Pons (tissue), 1 donor: ENCODE results near the gene SLITRK3.

Source experiments
- DNase-seq: peaks from one replicate; pipeline ENCODE4 v3.0.0-alpha.2; 2016; ENCODE audit warnings: low spot score

Gene SLITRK3, protein sequence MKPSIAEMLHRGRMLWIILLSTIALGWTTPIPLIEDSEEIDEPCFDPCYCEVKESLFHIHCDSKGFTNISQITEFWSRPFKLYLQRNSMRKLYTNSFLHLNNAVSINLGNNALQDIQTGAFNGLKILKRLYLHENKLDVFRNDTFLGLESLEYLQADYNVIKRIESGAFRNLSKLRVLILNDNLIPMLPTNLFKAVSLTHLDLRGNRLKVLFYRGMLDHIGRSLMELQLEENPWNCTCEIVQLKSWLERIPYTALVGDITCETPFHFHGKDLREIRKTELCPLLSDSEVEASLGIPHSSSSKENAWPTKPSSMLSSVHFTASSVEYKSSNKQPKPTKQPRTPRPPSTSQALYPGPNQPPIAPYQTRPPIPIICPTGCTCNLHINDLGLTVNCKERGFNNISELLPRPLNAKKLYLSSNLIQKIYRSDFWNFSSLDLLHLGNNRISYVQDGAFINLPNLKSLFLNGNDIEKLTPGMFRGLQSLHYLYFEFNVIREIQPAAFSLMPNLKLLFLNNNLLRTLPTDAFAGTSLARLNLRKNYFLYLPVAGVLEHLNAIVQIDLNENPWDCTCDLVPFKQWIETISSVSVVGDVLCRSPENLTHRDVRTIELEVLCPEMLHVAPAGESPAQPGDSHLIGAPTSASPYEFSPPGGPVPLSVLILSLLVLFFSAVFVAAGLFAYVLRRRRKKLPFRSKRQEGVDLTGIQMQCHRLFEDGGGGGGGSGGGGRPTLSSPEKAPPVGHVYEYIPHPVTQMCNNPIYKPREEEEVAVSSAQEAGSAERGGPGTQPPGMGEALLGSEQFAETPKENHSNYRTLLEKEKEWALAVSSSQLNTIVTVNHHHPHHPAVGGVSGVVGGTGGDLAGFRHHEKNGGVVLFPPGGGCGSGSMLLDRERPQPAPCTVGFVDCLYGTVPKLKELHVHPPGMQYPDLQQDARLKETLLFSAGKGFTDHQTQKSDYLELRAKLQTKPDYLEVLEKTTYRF

DNA sequence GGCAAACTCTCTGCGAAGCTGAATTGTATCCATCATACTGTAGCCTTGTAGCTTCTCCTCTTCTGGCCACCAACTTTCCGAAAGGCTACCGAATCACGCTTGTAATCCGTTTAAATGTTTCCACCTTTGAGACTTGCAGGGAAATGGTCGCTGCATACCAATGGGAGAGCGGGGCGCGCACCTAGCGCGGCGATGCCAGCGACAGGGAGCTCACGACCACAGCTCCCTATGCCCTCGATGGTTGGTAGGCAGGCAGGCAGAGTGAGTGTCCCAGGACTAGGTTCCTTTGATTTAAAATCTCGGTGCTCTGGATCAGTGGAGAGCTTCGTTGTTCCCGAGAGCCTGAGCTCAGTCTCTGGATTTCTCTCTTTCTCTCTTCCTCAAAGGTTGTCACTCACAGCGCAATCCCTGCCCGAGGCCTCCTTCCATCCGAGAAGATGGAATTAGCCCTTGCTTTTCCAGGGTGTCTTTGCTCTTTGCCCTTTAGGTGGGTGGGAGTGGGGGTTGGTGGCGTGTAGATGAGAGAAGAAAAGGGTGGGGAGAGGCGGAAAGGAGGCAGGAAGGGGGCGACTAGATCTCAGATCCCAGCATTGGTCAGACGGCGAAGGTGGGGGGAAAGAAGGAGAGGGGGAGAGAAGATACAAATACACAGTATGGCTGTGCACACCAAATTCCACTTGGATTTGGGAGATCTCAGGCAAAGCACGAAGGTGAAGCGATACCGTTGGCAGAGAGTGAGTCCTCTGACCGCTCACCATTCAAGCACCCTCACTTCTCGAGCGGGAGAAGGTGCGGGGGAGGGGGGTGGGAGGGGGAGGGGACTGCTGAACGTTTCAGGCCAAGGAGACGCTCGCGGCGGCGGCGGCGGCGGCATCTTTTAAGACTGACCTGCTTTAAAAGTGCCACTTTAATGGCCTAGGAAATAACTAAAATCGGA lies at the start of gene SLITRK3:
Gene SLITRK3, minus strand, starts transcription at position 745 of the 937 bp plus-strand sequence. CDS start 5,554 bp downstream, outside the sequence.
- no peak for DNase-seq

DNA sequence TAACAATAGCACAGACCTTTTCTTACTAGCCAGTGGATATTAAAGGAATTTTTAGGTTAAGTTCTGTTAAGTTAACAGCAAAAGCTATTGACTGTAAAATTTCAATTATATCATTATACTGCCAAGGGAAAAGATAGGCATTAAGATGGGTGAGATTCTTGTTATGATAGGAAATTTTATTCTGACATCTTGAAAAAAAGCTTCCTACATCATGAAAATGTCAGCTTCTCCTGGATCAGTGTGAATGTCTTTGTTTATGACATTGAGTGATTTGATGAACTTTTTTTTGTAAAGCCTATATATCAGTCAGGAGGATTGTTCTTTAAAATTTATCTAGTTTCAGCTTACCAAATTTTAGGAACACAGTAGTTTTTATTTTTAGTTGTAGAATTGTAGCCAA lies 47.4 kb upstream of the SLITRK3 start:
- DNase-seq: no peak

- no peak for DNase-seq
Measured at GRCh38 chr3:165233501-165234195, 37.5 kb upstream of the SLITRK3 start.

GRCh38 chr3:165225604-165226003 lies 29.4 kb upstream of the SLITRK3 start:
- no peak for DNase-seq

DNA sequence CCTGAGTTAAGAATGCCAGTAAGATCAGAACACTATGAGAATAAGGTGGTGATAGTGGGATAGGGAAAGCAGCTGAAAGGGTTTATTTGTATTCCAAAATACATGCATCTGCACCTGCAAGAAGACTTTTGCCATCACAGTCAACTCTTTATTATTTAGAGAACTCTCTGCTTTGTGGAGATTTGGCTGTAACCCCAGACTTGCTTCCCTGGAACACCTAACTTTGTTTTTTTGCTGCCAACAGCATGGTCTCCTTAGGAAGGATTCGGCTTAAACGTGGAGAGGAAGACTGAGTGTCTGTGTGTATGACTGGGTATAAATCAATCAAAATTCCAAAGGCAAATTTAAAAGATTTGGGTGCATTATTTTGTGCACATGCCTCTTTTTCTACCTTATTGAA lies 21.6 kb upstream of the SLITRK3 start:
- DNase-seq: no peak

DNA sequence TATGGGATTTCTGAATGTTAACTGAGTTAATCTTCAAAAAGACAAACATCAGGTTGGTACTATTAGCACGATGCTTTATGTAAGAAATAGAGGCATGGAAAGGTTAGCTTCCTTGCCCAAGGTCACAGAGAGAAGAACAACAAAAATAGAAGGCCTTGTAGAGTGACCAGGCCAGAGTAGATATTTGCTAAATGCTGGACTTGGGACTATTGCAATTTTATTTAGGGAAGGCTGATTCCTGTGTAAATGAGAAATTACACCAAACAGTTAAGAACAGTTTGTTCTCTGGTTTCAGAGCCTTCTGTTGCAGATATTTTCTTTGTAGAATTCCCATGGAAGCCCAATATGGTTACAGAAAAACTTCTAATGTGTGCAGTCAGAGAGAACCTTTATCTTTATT lies 16.4 kb upstream of the SLITRK3 start:
- DNase-seq: no peak

- DNase-seq: no peak
Measured at GRCh38 chr3:165211721-165212120, 15.5 kb upstream of the SLITRK3 start.

- no peak for DNase-seq
Measured at GRCh38 chr3:165210727-165211126, 14.5 kb upstream of the SLITRK3 start.

- DNase-seq: no peak
Measured at GRCh38 chr3:165210132-165210531, 13.9 kb upstream of the SLITRK3 start.

DNA sequence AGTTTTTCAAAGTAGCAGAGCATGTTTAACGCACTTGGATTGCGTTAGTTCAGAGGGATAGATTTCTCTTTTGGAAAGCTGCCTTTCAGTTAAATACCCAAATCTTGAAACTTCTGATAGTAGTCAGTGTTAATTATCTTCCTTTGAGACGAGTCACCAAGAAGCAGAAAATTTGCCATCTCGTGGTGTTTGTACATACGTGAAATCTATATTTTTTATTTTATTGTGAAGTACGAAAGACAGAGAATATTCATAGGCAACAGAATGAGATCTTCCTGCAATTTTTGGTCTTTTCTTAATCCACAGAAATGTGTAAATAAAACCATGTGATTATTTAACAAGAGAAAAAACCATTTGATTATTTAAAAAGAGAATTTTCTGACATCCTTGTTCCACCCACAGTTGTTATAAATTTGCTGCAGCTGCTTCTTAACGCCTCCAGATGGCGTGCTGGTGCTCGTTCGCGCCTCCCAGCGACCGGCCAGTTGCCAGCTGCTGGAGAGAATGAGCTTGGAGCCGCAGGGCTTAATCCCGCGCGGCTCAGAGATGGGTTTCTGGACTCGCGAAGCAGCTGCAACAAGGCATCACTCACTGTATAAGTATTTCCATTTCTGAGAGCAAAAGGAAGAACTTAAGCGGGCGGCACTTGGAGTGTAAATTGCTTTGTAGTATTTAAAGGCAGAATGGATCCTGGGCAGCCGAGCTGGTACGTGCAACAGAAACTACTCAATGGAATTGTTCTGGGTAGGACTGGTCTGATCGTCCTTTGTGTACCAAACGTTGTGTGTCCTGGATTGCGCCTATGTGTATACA lies 10.5 kb upstream of the SLITRK3 start:
- peak; percentile 83 for DNase-seq

DNA sequence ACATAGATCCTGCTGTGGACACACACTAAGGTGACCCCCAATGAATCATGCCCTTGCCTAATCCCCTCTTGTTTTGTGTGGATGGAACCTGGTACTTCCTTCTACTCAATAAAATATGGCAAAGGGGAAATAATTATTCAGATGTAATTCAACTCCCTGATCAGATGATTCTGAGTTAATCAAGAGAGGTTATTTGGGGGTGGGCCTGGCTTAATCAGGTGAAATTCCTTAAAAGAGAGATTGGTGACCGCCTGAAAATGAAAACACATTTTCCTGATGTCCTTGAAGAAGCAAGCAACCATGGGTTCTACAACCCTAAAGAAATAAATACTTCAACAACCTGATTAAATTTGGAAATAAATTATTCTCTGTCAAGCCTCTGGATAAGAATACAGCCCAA lies 8.3 kb upstream of the SLITRK3 start:
- no peak for DNase-seq

DNA sequence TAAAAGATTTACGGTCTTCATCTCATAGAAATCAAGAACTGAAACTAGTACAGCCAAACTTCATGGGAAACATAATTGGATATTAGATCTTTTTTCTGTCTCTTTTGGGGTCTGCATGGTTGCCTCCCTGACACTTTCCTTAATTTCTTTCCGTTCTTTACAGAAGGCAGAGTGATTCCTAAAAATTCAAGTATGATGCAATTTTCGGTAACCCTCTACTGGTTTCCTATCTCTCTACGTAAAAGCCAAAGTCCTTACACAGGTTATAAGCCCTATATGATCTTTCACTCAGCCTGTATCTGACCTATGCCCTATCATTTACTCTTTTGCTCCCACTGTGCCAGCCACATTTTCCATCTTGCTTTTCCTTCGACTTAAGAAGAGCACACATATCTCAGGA lies 6.8 kb upstream of the SLITRK3 start:
- DNase-seq: no peak

- no peak for DNase-seq
Measured at GRCh38 chr3:165201964-165202363, 5.8 kb upstream of the SLITRK3 start.

- no peak for DNase-seq
Measured at GRCh38 chr3:165197481-165197800, 1.3 kb upstream of the SLITRK3 start.

GRCh38 chr3:165196577-165197480 lies 645 bp upstream of the SLITRK3 start:
- DNase-seq: no peak

GRCh38 chr3:165195241-165195639 lies 944 bp downstream of the SLITRK3 start:
- DNase-seq: no peak

- DNase-seq: no peak
Measured at GRCh38 chr3:165194511-165195240, 1.5 kb downstream of the SLITRK3 start.

- DNase-seq: no peak
Measured at GRCh38 chr3:165193366-165194254, 2.6 kb downstream of the SLITRK3 start.
